Neural crest cell (in vitro differentiated cells): ENCODE measurements around the gene PTPRM. TPM values are rescaled to one million over a fixed set of nuclear protein-coding genes. Genes with fewer than 3 reads are reported as not detected.
A peak's percentile ranks its signal among the peaks of the same experiment; 100 is the strongest.

Experiments
- DNase-seq: peaks from one replicate; pipeline ENCODE4 v3.0.0; 2021; ENCODE audit warnings: low read depth, mixed read lengths, low spot score
- H3K27ac Mint-ChIP-seq: one replicate; pipeline ENCODE4 v1.8.0; 2021; ENCODE audit warnings: mild to moderate bottlenecking, mixed read lengths; ENCODE audit not compliant: unreplicated experiment
- H3K27me3 Mint-ChIP-seq: 2 replicates; pipeline ENCODE4 v1.8.0; 2021; ENCODE audit warnings: low read depth, mild to moderate bottlenecking, mixed read lengths
- H3K36me3 Mint-ChIP-seq: 2 replicates; pipeline ENCODE4 v1.8.0; 2021; ENCODE audit warnings: low read depth, mild to moderate bottlenecking, mixed read lengths
- H3K4me1 Mint-ChIP-seq: 2 replicates; pipeline ENCODE4 v1.8.0; 2021; ENCODE audit warnings: mixed read lengths
- H3K4me3 Mint-ChIP-seq: one replicate; pipeline ENCODE4 v1.8.0; 2021; ENCODE audit warnings: mild to moderate bottlenecking, mixed read lengths
- H3K9me3 Mint-ChIP-seq: 2 replicates; pipeline ENCODE4 v1.8.0; 2021; ENCODE audit warnings: mixed read lengths
- total RNA-seq: library from RNA; stranded (reverse); gene quantifications from 2 replicates; pipeline ENCODE4 v1.2.1, GENCODE V29; 2021
- TF ChIP-seq, protein P1 (sequence below): fragments of 200-600 bp; sonication (generic); conservative IDR thresholded peaks from 2 replicates; pipeline ENCODE4 v1.5.0; 2021; ENCODE audit warnings: antibody characterized with exemption, mild to moderate bottlenecking

PTPRM gene
- total RNA-seq, 1 donor from 2014 or later: 7.7 TPM

DNA sequence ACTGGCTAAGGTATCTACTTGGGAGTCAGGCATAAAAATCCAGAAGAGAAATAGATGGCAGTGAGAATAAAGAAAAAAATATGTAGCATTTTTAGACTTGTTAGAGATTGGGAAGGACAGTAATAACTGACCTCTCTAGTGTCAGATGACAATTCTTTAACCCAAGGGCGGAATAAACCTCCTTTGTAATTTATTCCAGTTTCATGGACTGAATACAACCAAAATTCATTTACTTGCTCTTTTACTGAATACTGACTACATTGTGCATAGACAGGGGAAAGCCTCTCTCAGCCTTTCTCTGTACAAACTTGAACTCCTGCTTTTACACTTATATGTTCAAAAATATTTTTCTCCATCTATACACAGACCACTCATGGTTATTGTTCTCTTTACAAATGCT lies 566.8 kb downstream of the PTPRM start:
- no peaks in the 10 kb centered on the region for H3K36me3 Mint-ChIP-seq
- TF ChIP-seq, protein P1, sequence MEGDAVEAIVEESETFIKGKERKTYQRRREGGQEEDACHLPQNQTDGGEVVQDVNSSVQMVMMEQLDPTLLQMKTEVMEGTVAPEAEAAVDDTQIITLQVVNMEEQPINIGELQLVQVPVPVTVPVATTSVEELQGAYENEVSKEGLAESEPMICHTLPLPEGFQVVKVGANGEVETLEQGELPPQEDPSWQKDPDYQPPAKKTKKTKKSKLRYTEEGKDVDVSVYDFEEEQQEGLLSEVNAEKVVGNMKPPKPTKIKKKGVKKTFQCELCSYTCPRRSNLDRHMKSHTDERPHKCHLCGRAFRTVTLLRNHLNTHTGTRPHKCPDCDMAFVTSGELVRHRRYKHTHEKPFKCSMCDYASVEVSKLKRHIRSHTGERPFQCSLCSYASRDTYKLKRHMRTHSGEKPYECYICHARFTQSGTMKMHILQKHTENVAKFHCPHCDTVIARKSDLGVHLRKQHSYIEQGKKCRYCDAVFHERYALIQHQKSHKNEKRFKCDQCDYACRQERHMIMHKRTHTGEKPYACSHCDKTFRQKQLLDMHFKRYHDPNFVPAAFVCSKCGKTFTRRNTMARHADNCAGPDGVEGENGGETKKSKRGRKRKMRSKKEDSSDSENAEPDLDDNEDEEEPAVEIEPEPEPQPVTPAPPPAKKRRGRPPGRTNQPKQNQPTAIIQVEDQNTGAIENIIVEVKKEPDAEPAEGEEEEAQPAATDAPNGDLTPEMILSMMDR: no peak
- DNase-seq: no peak
- H3K27ac Mint-ChIP-seq: no peak overlapping the region
- no peak overlapping the region for H3K4me3 Mint-ChIP-seq
- H3K27me3 Mint-ChIP-seq: no peaks in the 10 kb centered on the region
- peaks cover 2% of the 10 kb centered on the region for H3K9me3 Mint-ChIP-seq
- H3K4me1 Mint-ChIP-seq: no peaks in the 10 kb centered on the region

DNA sequence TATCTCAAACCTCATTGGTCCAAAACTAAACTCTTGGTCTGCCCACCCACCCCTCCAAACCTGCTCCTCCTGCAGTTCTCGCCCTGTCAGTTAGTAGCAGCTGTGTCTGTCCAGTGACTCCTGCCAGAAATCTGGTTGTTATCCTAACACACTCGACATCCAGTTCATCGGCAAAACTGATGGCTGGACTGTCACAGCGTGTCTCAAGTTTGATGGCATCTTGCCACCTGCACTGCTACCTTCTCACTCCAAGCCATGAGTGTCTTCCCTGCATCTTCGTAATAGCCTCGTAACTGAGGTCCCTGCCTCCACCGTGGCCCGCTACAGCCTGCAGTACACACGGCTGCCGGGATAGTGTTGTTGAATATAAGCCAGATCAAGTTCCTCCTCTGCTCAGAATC lies 572.0 kb downstream of the PTPRM start:
- Mint-ChIP-seq H3K27ac (peak overlapping the region; percentile 66), H3K4me1 (no peaks in the 10 kb centered on the region), H3K9me3 (peaks cover 2% of the 10 kb centered on the region), H3K4me3 (no peak overlapping the region), H3K36me3 (no peaks in the 10 kb centered on the region), H3K27me3 (no peaks in the 10 kb centered on the region)
- TF ChIP-seq, protein P1: no peak
- DNase-seq: no peak

DNA sequence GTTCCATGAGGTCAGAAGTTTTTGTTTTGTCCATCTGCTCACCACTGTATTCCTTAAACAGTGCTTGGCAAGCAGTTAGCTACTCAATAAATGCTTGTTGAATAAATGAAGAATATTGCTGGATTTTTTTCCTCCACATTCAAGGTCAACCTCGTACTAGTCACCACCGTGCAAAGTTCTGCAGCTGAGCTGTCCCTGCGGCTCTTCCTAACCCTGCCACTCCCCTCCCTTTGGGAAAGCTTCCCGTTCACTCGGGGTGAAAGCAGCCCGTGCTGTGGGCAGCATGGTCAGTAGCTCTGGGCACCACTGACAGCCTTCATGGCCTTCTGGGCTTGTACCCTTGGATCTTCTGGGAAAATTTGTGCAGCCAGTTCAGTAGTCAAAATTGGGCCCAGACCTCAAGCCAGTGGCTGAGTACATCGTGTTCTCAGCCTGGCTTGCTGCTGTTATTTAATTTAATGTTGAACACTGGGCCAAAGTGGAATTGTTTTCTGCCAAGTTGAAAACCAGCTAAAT lies 572.8 kb downstream of the PTPRM start:
- Mint-ChIP-seq H3K4me3 (no peak overlapping the region), H3K4me1 (no peaks in the 10 kb centered on the region), H3K27me3 (no peaks in the 10 kb centered on the region), H3K27ac (no peak overlapping the region), H3K36me3 (peaks cover 3% of the 10 kb centered on the region), H3K9me3 (peaks cover 5% of the 10 kb centered on the region)
- TF ChIP-seq, protein P1: no peak
- DNase-seq: no peak

DNA sequence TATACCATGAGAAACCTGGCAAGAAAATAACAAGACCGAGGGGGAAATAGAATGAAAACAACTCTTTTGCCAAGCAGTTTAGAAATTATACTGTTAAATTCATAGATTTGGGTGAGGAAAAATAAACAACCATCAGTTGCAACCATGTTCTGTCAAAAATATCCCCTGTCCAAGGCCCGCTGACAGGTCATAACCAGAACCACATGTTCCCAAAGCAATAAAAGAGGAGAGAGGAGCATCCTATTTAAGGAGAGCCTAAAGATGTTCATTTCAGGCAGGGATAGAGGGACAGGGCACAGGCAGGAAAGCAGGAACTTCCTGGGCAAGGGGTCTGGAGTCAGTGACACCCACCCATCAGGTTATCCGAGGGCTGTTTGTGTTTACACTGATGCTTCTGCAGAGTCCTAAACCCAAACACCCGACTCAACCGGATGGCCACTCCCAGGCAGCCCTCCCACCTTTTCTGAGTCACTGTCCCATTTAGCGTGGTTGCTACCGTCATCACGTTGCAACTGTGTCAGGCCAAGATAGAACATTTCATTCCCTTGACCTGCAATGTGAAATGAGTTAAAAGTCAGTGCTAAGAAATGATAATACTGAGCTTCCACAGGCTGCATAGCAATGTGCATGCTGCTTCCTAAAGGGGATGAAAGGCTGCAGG lies 573.9 kb downstream of the PTPRM start:
- Mint-ChIP-seq H3K9me3 (peaks cover 5% of the 10 kb centered on the region), H3K4me3 (no peak overlapping the region), H3K27me3 (no peaks in the 10 kb centered on the region), H3K27ac (no peak overlapping the region), H3K4me1 (no peaks in the 10 kb centered on the region), H3K36me3 (peaks cover 3% of the 10 kb centered on the region)
- no peak for DNase-seq
- TF ChIP-seq, protein P1: no peak

DNA sequence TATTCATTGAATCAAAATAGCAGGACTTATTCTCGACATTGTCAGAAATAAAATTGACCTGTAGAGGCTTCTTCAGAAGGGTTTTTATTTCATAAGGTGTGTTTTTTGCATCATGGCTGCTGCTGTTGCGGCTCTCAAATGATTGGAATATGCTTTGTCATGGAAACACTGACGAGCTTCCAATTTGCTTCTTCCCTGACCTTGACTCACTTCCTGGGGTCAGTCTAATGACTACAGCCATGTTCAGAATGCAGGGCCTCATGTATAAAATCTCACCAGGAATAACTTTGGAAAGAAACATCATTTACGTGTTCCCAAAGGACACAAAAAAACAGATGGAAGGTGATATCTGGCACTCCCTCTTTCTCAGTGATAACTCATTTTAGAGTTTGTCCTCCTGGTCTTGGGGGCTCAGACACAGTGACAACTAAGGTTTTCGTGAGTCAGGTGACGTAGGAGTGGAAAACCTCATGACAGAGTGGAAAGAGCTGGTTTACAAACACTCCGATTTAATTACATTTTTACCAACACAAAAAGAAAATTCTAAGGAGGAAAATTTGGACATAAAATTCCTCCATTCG lies 575.1 kb downstream of the PTPRM start:
- no peak for DNase-seq
- TF ChIP-seq, protein P1: no peak
- H3K4me3 Mint-ChIP-seq: no peak overlapping the region
- no peaks in the 10 kb centered on the region for H3K4me1 Mint-ChIP-seq
- peak overlapping the region; percentile 74 for H3K27ac Mint-ChIP-seq
- H3K27me3 Mint-ChIP-seq: no peaks in the 10 kb centered on the region
- peaks cover 8% of the 10 kb centered on the region for H3K36me3 Mint-ChIP-seq
- H3K9me3 Mint-ChIP-seq: peaks cover 8% of the 10 kb centered on the region
